HCEC 1CT (cell line): ENCODE measurements around the gene OR2V2.
"Not testable (repeated sequence)": the region's sequence is repeated elsewhere in the genome, so short reads cannot be mapped to it uniquely, and the experiment has no call there.

Experiments
- DNase-seq: peaks from one replicate; pipeline ENCODE4 v3.0.0-alpha.2; 2017

Gene OR2V2

GRCh38 chr5:181170237-181170825, 22.9 kb downstream of the OR2V2 start:
- DNase-seq: no peak

DNA sequence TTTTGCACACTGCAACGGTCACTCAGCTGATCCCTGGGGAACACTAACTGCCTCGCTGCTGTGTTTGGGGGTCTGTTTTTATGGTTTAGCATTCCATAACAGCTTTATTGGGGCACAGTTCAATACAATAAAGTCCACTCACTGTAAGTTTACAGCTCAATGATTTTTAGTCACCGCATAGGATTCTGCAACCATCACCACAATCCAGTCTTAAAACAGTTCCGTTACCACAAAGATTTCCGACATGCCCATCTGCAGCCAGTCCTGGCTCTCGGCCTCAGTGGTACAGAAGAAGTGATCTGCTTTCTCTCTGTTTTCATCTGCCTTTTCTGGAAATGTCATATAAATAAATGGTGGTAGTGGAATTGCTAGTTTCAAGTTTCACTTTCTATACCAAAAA, 23.6 kb downstream of the OR2V2 start:
- DNase-seq: no peak

GRCh38 chr5:181171782-181172181, 24.4 kb downstream of the OR2V2 start:
- DNase-seq: no peak

GRCh38 chr5:181173027-181173419, 25.6 kb downstream of the OR2V2 start:
- DNase-seq: peak; percentile 15

DNA sequence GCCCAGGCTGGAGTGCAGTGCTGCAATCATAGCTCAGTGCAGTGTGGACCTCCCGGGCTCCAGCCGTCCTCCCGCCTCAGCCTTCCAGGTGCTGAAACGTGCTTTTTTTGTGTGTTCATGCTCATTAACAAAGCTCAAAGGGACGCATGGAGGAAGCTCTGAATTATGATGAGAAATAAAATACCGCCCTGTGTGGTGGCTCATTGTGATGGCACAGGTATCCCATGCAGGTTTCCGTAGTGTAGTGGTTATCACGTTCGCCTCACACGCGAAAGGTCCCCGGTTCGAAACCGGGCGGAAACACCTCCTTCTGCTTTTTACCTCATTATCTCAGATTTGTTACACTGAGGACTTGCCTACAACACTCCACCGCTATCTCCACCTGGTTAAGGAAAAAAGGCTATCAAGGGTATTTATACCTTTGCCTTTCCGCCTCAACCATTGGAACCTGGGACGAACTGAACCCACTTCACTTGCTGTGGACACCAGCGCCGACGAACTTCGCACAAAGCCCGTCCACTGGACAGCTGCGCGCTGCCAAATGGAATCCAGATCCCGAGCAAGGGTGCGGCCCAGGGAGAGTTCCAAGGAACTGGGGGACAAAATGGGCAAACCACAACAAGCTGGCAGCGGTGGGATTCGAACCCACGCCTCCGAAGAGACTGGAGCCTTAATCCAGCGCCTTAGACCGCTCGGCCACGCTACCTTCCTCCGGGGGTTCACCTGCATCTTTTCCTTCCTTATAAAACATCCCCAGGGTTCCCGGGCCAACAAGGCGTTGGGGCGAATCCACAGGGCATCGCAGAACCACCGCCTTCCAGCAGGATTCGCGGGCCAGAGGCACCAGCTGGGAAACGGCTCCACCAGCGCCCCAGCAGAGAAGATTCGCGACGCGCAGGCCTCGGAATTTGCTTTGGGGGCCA, 26.3 kb downstream of the OR2V2 start:
- peak; percentile 70 for DNase-seq

- DNase-seq: no peak
These were observed 29.0 kb downstream of the OR2V2 start for GRCh38 chr5:181176254-181176952.

GRCh38 chr5:181177559-181177958, 30.2 kb downstream of the OR2V2 start:
- not testable (repeated sequence) for DNase-seq

DNA sequence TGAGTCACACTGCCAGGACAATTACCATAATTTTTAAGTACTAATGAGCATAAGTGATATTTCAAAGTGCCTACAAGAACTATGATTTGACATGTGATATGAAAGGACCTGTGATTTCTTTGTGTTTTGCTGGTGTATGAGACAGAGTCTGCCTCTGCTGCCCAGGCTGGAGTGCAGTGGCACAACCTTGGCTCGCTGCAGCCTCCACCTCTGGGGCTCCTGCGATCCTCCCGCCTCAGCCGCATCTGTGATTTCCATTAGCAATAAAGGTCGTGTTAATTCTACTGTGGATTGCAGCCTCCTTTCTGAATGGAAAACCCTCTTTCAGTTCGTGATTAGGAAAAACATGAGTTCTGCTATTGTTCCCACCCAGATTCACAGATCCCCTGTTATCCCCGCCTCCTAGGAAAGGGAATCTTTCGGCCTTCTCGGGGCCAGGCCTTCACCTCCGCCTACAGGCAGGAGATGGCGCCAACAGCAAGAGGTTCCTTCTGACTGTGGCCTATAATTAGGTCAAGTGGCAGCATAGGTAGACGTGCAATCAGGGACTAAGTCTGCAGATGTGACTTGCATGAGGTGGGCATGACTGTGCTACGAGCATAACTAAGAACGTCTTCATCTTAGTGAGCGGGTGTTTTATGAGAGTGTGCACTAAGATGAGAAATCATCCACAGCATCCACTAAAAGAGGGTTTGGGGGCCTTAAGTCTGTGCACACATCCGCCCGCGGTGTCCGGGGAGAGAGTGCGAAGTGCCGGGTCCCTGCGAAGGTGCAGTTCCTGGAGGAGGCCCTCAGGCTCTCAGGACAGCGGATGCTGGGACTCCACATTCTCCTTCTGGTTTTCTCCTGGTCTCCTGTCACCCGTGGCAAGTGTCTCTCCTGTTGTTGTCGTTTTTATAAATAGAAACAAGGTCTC, 34.5 kb downstream of the OR2V2 start:
- peak; percentile 65 for DNase-seq

DNA sequence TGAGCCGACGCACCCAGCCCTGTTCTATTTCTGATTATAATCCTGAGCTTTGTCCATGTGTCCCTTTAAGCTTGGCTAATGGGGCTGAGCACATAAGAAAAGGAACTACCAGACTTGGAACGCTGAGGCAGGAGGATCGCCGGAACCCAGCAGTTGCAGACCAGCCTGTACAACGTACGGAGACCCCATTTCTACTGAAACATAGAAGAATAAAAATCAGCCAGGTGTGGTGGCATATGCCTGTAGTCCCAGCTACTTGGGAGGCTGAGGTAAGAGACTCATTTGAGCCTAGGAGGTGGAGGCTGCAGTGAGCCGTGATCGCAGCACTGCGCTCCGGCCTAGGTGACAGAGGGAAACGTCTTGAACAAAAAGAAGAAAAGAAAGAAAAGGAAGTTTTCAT, 35.3 kb downstream of the OR2V2 start:
- no peak for DNase-seq

DNA sequence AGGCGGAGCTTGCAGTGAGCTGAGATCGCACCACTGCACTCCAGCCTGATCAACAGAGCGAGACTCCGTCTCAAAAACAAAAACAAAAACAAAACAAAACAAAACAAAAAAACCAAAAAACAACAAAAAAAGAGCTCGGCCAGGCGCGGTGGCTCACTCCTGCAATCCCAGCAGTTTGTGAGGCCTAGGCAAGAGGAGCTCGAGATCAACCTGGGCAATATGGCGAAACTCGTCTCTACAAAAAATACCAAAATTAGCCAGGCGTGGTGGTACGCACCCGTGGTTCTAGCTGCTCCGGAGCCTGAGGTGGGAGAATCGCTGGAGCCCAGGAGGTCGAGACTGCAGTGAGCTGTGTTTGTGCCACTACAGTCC, 37.4 kb downstream of the OR2V2 start:
- DNase-seq: no peak

GRCh38 chr5:181185560-181185959, 38.2 kb downstream of the OR2V2 start:
- DNase-seq: no peak

DNA sequence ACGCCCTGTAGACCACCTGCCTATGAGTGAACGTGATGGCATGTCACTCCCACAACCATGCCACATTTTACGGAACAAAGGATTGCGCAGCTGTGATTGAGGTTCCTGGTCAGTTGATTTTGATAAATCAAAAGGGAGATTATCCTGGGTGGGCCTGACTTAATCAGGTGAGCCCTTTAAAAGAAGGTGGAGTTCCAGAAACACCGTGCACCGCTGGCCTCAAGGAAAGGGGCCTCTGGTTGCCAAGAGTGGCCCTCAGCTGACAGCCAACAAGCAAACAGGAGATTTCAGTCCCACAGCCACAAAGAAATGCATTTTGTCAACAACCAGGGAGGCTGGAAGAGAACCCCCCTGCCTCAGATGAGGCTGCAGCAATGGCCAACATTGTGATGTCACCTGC, 38.6 kb downstream of the OR2V2 start:
- DNase-seq: no peak

- DNase-seq: no peak
These were observed 39.7 kb downstream of the OR2V2 start for GRCh38 chr5:181186986-181187499.

DNA sequence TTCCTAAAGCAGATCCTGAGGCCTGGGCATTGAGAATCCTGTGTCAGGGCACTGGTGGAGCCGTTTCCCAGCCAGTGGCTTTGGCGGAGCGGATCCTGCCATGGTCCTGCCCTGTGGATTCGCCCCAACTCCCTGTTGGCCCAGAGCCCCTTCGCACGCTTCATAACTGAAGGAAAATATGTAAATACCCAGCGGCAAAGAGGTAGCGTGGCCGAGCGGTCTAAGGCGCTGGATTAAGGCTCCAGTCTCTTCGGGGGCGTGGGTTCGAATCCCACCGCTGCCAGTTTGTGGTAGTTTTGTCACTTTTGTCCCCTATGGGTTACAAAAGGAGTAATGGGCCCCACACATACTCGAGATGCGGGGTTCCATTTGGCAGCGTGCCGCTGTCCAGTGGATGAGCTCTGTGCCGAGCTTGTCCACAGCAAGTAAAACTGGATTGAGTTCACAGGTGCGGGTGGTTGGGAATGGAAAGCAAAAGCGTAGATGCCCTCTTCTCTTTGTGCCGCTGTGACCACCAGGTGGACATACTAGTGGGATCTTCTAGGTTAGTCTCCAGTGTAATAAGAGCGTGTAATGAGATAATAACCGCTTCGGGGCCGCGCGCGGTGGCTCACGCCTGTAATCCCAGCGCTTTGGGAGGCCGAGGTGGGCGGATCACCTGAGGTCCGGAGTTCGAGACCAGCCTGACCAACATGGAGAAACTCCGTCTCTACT, 40.3 kb downstream of the OR2V2 start:
- DNase-seq: peak; percentile 69

GRCh38 chr5:181188700-181189362, 41.4 kb downstream of the OR2V2 start:
- DNase-seq: peak; percentile 64

GRCh38 chr5:181189363-181189961, 42.1 kb downstream of the OR2V2 start:
- no peak for DNase-seq

- no peak for DNase-seq
These were observed 42.8 kb downstream of the OR2V2 start for GRCh38 chr5:181189962-181190710.

DNA sequence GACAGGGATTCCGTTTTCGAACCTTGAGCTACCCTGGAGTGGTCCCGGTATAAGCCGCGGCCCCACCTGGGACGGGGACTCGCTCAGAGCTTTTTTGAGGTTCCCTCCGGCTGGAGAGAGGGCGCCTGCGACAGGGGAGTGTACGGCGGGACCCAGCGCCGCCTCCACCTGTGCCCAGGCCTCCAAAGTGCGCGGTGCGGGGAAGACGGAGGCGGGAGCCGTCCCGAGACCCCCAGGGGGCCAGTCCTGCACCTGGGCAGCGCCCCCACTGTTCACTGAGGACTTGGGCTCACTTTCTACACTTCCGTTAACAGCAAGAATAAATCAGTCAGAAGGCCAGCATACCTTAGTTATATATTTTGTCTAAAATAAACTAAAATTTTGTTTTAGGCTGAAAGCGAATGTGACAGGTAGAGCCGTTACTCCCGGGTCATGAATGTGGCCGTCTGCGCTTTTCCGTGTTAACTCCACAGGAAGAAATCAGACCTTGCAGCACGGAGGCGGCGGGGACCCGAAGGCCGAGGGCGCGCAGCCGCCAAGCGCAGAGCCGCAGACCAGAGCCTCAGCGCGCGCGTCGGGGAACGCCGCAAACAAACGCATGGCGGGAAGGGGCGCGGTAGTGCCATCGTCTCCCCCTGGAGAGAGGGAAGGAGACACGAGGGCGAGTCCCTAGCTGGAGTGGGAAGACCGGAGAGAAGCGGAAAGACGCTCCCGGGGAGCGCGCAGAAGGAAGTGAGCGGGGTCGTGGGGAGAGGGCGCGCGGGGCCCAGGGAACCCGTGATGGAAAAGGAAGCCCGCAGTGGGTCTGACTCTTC, 43.5 kb downstream of the OR2V2 start:
- peak; percentile 29 for DNase-seq
